Bronchial epithelial cell (primary cell): Measurements from ENCODE around the gene VAPA. TPM values are rescaled to one million over a fixed set of nuclear protein-coding genes. Genes with fewer than 3 reads are reported as not detected.

ENCODE experiments used
- DNase-seq: peaks from one replicate; pipeline ENCODE4 v3.0.0-alpha.2; 2010; ENCODE audit warnings: low read depth
- FAIRE-seq: peaks from 2 replicates; lab custom pipeline; 2011; peaks lifted over from hg19 to GRCh38; lab: Jason Lieb, UNC
- H3K27me3 ChIP-seq: 2 replicates; pipeline ENCODE4 v1.5.1; 2011; ENCODE audit warnings: low read length; ENCODE audit not compliant: control insufficient read depth, insufficient read depth
- H3K36me3 ChIP-seq: 2 replicates; pipeline ENCODE4 v1.5.1; 2011; ENCODE audit warnings: low read length; ENCODE audit not compliant: control insufficient read depth, insufficient read depth
- H3K4me3 ChIP-seq: 2 replicates; pipeline ENCODE4 v1.5.1; 2011; ENCODE audit warnings: mild to moderate bottlenecking, low read depth, low read length, control low read depth
- total RNA-seq: library from RNA; depleted of rRNA; stranded (reverse); fragments of >200 nt; gene quantifications from 2 replicates; pipeline ENCODE4 v1.2.1, GENCODE V29; 2014
- TF ChIP-seq, protein P1 (sequence below): IDR thresholded peaks from 2 replicates; pipeline ENCODE4 v1.5.1; 2011; ENCODE audit warnings: mild to moderate bottlenecking, moderate library complexity, low read length, control low read depth, inconsistent platforms; ENCODE audit not compliant: insufficient read depth, severe bottlenecking

VAPA gene
- total RNA-seq, 1 donor from 2014 or later = 356 TPM

DNA sequence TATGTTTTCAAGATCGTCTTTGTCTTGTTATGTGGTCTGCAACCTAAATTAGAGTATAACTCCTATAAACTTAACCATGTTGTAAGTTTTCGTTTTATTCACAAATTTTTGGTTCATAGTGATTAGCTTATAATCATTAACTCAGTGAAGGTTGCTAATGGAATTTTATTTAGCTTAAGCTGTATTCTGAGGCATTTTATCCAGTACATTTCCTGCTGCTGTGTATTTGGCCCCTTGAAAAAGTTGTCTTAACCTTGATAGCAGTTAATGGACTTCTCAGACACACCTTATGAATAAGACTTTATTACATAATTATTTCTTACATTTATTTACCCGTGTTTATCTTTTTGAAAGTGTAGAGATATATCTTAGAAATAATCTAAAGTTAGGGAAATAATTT lies 20.5 kb downstream of the VAPA start:
- FAIRE-seq = no peak
- TF ChIP-seq, protein P1, sequence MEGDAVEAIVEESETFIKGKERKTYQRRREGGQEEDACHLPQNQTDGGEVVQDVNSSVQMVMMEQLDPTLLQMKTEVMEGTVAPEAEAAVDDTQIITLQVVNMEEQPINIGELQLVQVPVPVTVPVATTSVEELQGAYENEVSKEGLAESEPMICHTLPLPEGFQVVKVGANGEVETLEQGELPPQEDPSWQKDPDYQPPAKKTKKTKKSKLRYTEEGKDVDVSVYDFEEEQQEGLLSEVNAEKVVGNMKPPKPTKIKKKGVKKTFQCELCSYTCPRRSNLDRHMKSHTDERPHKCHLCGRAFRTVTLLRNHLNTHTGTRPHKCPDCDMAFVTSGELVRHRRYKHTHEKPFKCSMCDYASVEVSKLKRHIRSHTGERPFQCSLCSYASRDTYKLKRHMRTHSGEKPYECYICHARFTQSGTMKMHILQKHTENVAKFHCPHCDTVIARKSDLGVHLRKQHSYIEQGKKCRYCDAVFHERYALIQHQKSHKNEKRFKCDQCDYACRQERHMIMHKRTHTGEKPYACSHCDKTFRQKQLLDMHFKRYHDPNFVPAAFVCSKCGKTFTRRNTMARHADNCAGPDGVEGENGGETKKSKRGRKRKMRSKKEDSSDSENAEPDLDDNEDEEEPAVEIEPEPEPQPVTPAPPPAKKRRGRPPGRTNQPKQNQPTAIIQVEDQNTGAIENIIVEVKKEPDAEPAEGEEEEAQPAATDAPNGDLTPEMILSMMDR = no peak
- no peak overlapping the region for H3K4me3 ChIP-seq

DNA sequence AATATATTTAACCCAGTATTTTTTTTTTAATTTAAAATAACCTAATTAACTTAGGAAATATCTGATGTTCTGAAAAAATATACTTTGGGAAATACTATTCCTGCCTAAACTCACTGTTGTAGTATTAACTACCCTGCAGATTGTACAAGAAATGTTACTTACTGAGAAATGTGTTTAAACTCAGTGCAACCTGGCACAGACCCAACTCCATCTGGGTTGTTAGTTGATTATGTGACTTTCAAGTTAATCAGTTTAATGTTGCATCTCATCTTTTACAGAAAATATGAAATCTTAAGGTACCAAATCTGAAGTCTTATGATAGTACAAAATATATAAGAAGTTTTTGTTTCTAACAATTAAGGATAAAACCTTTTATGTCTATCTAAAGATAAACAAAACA lies 27.3 kb downstream of the VAPA start:
- no peak overlapping the region for H3K4me3 ChIP-seq
- TF ChIP-seq, protein P1 = no peak
- peaks cover 14% of the 10 kb centered on the region for H3K36me3 ChIP-seq
- DNase-seq = no peak
- H3K27me3 ChIP-seq = no peaks in the 10 kb centered on the region
- no peak for FAIRE-seq

More for the DNA sequence above, 20.5 kb downstream of the VAPA start:
- H3K27me3 ChIP-seq = no peaks in the 10 kb centered on the region
- H3K36me3 ChIP-seq = peaks cover 11% of the 10 kb centered on the region
- DNase-seq = no peak

DNA sequence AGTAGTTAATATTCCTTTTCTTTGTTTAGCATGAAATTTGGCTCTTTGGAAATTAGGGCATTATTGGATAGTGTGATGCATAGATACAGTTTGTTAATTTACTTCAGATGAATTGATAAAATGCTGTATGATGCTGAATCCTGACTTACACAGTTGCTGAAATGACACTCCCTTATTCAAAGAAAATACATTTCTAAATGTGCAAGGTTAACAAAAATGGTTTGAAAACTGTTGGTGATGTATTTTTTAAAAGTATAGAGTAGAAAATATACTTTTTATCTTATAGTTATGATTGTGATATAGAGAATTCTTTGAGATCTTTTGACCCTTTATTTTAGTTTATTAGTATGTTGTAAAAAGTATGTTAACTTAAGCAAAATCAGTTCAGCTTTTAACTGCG lies 27.8 kb downstream of the VAPA start:
- no peak for FAIRE-seq
- Histone ChIP-seq H3K36me3 (peaks cover 11% of the 10 kb centered on the region), H3K4me3 (no peak overlapping the region), H3K27me3 (no peaks in the 10 kb centered on the region)
- TF ChIP-seq, protein P1 = no peak
- DNase-seq = no peak

- TF ChIP-seq, protein P1 = no peak
- peaks cover 8% of the 10 kb centered on the region for H3K36me3 ChIP-seq
- H3K27me3 ChIP-seq = no peaks in the 10 kb centered on the region
- H3K4me3 ChIP-seq = no peak overlapping the region
- no peak for FAIRE-seq
- no peak for DNase-seq
These were observed 29.5 kb downstream of the VAPA start for GRCh38 chr18:9943311-9943710.

DNA sequence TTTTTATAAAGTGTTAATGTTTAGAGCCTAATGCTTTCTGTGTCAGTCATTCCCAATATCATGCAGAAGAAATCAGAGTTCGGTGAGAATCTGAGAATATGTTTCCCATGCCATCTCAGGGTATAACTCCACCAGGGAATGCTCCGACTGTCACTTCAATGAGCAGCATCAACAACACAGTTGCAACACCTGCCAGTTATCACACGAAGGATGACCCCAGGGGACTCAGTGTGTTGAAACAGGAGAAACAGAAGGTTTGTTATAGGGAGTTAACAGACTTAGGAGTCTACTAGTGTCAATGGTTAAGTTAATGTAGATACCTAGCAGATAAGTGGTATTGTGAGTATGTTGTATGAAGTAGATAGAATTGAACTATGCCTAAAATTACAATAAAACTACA lies 31.0 kb downstream of the VAPA start:
- no peak for FAIRE-seq
- peaks cover 9% of the 10 kb centered on the region for H3K36me3 ChIP-seq
- DNase-seq = no peak
- H3K27me3 ChIP-seq = no peaks in the 10 kb centered on the region
- TF ChIP-seq, protein P1 = no peak
- H3K4me3 ChIP-seq = no peak overlapping the region

DNA sequence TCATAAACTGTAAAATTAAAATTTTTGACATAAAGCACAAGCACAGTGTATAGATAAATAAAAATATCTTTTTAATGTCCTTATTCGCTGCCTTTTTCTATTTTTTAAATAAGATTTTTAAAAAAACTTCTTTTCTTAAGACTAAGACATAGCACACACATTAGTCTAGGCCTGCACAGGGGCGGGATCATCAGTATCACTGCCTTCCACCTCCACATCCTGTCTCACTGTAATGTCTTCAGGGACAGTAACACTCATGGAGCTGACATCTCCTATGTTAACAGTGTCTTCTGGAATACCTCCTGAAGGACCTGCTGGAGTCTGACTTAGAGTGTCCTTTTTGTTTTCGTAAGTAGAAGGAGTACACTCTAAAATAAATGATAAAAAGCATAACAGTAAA lies 33.0 kb downstream of the VAPA start:
- peaks cover 11% of the 10 kb centered on the region for H3K36me3 ChIP-seq
- DNase-seq = no peak
- no peak for FAIRE-seq
- H3K4me3 ChIP-seq = no peak overlapping the region
- no peaks in the 10 kb centered on the region for H3K27me3 ChIP-seq
- TF ChIP-seq, protein P1 = no peak
